Epithelial cell of esophagus (primary cell): Measurements from ENCODE around the gene ZNF614.
"Not testable (repeated sequence)": the region's sequence is repeated elsewhere in the genome, so short reads cannot be mapped to it uniquely, and the experiment has no call there.

Source experiments
- DNase-seq: peaks from one replicate; pipeline ENCODE4 v3.0.0; 2010; ENCODE audit warnings: low read depth
- H3K4me3 ChIP-seq: 2 replicates; pipeline ENCODE4 v1.5.1; 2011; ENCODE audit warnings: mild to moderate bottlenecking, low read length, control low read depth
- CTCF ChIP-seq: IDR thresholded peaks from 2 replicates; pipeline ENCODE4 v1.5.1; 2011; ENCODE audit warnings: low read depth, mild to moderate bottlenecking, low read length, control low read depth, inconsistent platforms; ENCODE audit not compliant: insufficient read depth; ENCODE audit errors: missing control alignments

ZNF614 gene

GRCh38 chr19:52048555-52049501 is 20.6 kb upstream of the ZNF614 start, which contains the start of gene ZNF432:
Gene ZNF432, minus strand, starts transcription at chr19:52048838. Its CDS starts 1,970 bp downstream, at chr19:52046868.
- TF ChIP-seq CTCF = no peak
- DNase-seq = peak; percentile 90
- peak within 1 kb of the TSS; percentile 82 for H3K4me3 ChIP-seq

GRCh38 chr19:52039169-52039568 is 11.0 kb upstream of the ZNF614 start:
- TF ChIP-seq CTCF = no peak
- no peak for DNase-seq
- H3K4me3 ChIP-seq = no peak overlapping the region

DNA sequence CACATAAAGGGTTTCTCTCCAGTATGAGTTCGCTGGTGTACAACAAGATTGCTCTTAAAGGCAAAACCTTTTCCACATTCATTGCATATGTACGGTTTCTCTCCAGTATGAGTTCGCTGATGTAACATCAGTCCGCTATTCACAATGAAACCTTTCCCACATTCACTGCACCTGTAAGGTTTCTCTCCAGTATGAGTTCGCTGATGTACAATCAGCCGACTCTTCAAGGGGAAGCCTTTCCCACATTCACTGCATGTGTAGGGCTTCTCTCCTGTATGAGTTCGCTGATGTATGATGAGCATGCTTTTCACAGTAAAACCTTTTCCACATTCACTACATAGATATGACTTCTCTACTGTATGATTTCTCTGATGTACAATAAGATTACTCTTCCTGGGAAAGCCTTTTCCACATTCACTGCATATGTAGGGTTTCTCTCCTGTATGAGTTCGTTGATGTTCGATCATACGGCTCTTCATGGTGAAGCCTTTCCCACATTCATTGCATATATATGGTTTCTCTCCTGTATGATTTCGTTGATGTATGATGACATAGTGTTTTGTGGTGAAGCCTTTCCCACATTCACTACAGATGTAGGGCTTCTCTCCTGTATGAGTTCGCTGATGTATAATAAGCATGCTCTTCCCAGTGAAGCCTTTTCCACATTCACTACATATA is 6.0 kb upstream of the ZNF614 start:
- H3K4me3 ChIP-seq = no peak overlapping the region
- DNase-seq = no peak
- TF ChIP-seq CTCF = no peak

DNA sequence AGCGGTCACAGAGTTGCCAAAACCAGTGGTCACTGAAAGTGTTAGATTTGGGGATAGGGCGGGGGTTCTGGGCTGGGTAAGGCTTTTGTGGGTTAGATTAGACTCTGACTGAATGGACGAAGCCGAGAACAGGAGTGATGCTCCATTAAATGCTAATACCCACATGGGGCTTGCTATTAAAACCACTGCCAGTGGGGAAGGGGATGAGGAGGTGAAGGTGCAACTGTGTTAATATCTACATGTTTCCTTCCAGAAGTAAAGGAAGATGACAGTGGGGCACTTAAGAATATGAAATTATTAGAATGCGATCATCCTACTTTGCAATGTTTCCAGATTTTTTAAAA is 573 bp upstream of the ZNF614 start:
- TF ChIP-seq CTCF = no peak
- peak overlapping the region; percentile 95 for H3K4me3 ChIP-seq
- no peak for DNase-seq

GRCh38 chr19:52026255-52026990 is 1.8 kb downstream of the ZNF614 start:
- not testable (repeated sequence) for H3K4me3 ChIP-seq
- peak; percentile 40 for DNase-seq

DNA sequence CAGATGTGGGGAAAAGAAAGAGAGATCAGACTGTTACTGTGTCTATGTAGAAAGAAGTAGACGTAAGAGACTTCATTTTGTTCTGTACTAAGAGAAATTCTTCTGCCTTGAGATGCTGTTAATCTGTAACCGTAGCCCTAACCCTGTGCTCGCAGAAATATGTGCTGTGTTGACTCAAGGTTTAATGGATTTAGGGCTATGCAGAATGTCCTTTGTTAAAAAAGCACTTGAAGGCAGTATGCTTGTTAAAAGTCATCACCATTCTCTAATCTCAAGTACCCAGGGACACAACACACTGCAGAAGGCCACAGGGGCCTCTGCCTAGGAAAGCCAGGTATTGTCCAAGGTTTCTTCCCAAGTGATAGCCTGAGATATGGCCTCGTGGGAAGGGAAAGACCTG is 3.7 kb downstream of the ZNF614 start:
- H3K4me3 ChIP-seq, DNase-seq: not testable (repeated sequence)

- no peak for DNase-seq
- no peak for TF ChIP-seq CTCF
- H3K4me3 ChIP-seq = no peak overlapping the region
Measured at GRCh38 chr19:52022193-52022592, 6.0 kb downstream of the ZNF614 start.

- TF ChIP-seq CTCF = no peak
- H3K4me3 ChIP-seq = no peak overlapping the region
- DNase-seq = no peak
Measured at GRCh38 chr19:52020506-52020905, 7.7 kb downstream of the ZNF614 start.
